ENCODE data around the gene OLFM1.

DNA sequence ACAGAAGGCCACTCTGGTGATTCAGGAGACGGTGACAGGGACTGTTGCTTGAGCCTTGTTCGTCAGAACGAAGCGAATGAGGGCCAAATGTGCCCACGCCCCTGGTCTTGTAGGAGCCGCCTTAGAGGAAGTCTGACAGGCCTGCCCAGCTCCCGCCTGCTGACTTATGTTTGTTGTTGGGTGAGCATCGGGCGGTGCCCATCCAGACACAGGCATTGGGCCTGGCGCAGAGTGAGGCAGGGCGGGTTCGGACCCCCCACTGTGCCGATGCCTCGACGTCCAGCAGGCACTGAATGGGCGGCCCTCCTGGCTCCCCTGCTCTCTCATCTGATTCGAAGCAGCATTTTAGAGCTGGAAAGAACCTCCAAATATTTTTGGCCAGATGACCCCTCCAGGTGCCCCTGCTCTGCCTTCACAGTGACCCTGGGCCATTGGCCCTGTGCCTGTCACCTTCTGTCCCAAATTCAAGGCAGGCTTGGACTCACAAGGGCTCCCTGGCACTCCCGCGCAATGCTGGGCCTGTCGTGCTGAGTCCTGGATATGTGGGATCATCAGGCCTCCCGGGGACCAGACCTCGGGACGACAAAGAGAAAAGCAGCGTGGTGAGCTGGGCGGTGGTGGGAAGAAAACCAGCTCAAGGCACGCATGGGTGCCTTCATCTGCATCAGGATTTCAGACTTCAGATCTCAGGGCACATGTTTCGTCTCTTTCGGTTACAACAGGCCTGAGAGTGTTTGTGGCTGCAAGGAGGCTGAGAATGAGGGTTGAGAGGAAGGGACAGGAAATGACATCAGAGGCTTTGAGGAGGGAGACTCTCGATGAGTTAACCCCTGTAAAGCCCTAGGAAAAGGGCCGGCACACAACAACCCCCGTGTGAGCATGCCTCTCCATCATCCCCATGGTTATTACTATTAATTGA lies 37.1 kb upstream of the OLFM1 start:
- TF ChIP-seq, protein P1, sequence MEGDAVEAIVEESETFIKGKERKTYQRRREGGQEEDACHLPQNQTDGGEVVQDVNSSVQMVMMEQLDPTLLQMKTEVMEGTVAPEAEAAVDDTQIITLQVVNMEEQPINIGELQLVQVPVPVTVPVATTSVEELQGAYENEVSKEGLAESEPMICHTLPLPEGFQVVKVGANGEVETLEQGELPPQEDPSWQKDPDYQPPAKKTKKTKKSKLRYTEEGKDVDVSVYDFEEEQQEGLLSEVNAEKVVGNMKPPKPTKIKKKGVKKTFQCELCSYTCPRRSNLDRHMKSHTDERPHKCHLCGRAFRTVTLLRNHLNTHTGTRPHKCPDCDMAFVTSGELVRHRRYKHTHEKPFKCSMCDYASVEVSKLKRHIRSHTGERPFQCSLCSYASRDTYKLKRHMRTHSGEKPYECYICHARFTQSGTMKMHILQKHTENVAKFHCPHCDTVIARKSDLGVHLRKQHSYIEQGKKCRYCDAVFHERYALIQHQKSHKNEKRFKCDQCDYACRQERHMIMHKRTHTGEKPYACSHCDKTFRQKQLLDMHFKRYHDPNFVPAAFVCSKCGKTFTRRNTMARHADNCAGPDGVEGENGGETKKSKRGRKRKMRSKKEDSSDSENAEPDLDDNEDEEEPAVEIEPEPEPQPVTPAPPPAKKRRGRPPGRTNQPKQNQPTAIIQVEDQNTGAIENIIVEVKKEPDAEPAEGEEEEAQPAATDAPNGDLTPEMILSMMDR (IDR thresholded peaks at IDR 0.05): no peak
- no peak for TF ChIP-seq POLR2A (IDR thresholded peaks at IDR 0.05)

Measured in right lobe of liver (tissue), 4 donors.